LHCN-M2 (cell line): Measurements from ENCODE around the gene C5orf34. TPM values are rescaled to one million over a fixed set of nuclear protein-coding genes. Genes with fewer than 3 reads are reported as not detected.

Experiments used
- total RNA-seq: library from RNA; depleted of rRNA; stranded (reverse); fragments of >200 nt; gene quantifications from 2 replicates; pipeline ENCODE4 v1.2.3, GENCODE V29; 2014; rRNA removed

Gene C5orf34
- total RNA-seq, 1 experiment from 2014 or later: 11.0 TPM

Other genes starting within 250 kb of the C5orf34 start
- 10.3 and 17.6 TPM in 2 replicates for gene HMGCS1, start 201.7 kb downstream of the C5orf34 start, total RNA-seq
- 1.5 and 4.0 TPM in 2 replicates for gene CCL28, start 102.8 kb downstream of the C5orf34 start, total RNA-seq
- gene TMEM267, start 31.3 kb downstream of the C5orf34 start, total RNA-seq: 13.7 and 21.1 TPM in 2 replicates
- gene PAIP1, start 41.9 kb upstream of the C5orf34 start, total RNA-seq: 129 and 135 TPM in 2 replicates
- gene NNT, start 88.0 kb upstream of the C5orf34 start, total RNA-seq: 70.3 and 92.1 TPM in 2 replicates